Urinary bladder (tissue), 4 donors: ENCODE data around the gene WNT11. TPM values are rescaled to one million over a fixed set of nuclear protein-coding genes. Genes with fewer than 3 reads are reported as not detected.

Experiments used
- DNase-seq: peaks from one replicate; pipeline ENCODE4 v3.0.0-alpha.2; 2015; ENCODE audit errors: extremely low spot score
- H3K27ac ChIP-seq: one replicate; pipeline ENCODE4 v1.5.1; 2013; ENCODE audit warnings: low read depth, mild to moderate bottlenecking, moderate library complexity
- H3K36me3 ChIP-seq: one replicate; pipeline ENCODE4 v1.6.1; 2013; ENCODE audit warnings: mild to moderate bottlenecking, moderate library complexity; ENCODE audit not compliant: insufficient read depth
- H3K4me1 ChIP-seq: one replicate; pipeline ENCODE4 v1.6.1; 2013; ENCODE audit warnings: mild to moderate bottlenecking, moderate library complexity; ENCODE audit not compliant: insufficient read depth
- H3K4me3 ChIP-seq: one replicate; pipeline ENCODE4 v1.5.1; 2013; ENCODE audit warnings: low read depth, low read length
- WGBS: extraction: QIAGEN DNeasy Blood & Tissue Kit; methylation state at CpG from one replicate; pipeline ENCODE4 v1.1.7; 2013; 5-methylcytosine and 5-hydroxymethylcytosine counted together
- polyA plus RNA-seq: library from polyadenylated mRNA; stranded (reverse); fragments of 200-250 nt; gene quantifications from one replicate; pipeline ENCODE4 v1.2.3, GENCODE V29; 2013
- total RNA-seq: library from RNA; depleted of rRNA; stranded (reverse); fragments of >200 nt; gene quantifications from one replicate; pipeline ENCODE4 v1.2.3, GENCODE V29; 2014
- donor health status: healthy with polysubstance abuse.
- donor health status: healthy.

Gene WNT11
- total RNA-seq (6.3 TPM), polyA plus RNA-seq (18.9 TPM)

DNA sequence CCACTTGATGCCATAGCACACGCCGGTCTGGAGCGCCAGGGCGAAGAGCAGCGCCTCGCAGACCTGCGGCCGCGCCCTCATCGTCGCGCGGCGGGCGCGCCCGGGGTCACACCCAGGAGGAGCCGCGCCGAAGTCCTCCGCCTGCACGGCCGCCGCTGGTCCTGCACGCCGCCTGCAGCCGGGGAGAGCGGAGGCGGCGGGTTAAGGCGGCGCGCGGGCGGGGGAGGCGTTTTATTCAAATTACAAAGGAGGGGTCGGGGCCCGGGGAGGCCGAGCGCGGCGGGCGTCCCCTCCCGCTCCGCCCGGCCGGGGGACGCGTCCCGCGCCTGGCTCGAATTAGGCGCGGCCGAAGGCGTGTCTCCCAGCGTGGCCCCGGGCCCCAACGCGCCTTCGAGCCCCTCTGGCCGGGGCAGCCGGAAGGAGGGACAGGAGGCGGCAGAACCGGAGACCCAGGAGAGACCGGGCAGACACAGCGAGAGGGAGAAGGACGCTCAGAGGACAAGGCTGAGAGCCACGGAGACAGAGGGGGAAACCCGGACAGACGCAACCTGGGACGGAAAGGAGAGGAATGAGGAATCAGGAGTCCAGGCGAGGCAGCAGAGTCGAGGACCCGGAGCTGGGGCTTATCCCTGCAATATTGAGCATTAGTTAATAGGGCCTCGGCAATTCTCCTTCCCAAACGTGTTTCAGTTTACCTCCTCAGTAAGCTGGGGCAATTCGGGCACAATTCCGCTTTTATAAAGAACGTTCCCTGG is at the start of gene WNT11:
Gene WNT11 (minus strand): TSS at position 176 of the 755 bp plus-strand sequence. CDS start 95 bp downstream, at position 81.
- Histone ChIP-seq H3K4me1 (no peaks in the 10 kb centered on the region), H3K27ac (no peak within 1 kb of the TSS), H3K4me3 (peak within 1 kb of the TSS; percentile 58), H3K36me3 (no peaks in the 10 kb centered on the region)
- DNase-seq, result no peak
- under 1% methylated on average over 80 of the region's 80 CpGs for WGBS

DNA sequence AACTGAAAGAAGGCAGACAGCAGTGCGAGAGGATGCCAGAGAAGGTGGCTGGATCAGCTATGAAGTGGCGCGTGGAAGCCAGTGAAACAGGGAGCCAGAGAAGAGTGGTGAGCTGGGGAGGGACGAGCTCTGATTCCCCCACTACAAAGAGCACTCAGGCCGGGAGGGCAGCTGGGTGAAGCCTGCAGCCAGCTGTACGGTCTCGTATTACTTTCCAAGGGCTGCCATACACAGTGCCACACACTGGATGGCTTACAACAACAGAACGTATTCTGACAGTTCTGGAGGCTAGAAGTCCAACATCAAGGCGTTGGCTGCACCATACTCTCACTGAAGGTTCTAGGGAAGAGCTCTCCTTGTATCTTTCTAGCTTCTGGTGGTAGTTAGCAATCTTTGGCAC is 47.1 kb upstream of the WNT11 start:
- 85% methylated on average over 9 of the region's 9 CpGs for WGBS
- no peaks in the 10 kb centered on the region for H3K36me3 ChIP-seq
- H3K4me3 ChIP-seq, result no peak overlapping the region
- H3K4me1 ChIP-seq, result no peaks in the 10 kb centered on the region
- H3K27ac ChIP-seq, result no peak overlapping the region
- DNase-seq, result no peak

DNA sequence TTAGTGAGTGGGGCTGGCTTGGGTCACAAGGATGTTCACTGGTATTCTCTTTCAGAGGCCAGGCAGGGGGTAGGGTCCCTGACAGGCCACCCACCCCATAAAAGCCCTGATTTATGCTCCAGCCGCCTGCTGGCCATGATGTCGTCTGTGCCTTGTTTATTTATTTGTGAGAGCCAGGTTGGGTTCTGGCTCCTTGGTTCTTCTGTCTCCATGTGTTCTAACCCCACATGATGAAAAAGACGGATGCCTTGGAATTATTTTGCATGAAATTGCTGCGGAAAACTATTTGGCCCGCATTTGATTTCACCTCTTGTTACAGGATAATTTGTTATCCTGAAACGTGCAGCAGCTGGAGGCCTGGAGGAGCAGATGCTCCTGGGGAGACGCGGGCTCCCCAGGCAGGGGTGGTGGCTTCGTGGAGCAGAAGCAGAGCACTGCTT is 46.3 kb upstream of the WNT11 start:
- Histone ChIP-seq H3K4me1 (no peaks in the 10 kb centered on the region), H3K36me3 (no peaks in the 10 kb centered on the region)
- WGBS, result 63% methylated on average over 9 of the region's 9 CpGs

DNA sequence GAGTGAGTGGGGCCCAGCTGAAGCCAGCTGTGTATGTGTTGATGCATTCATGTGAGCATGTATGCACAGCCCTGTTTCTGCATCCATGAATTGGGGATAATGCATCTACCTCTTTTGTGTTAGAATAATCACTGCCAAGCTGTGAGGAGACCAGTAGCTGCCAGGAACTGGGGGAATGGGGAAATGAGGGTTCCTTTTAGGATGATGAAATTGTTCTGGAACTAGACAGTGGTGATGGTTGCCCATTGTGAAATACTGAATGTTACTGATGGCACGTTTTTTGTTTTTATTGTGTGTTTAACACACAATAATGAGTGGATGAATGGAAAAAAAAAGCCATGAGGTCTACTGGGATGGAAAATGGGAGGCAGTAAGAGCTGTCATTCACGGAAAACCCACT is 45.3 kb upstream of the WNT11 start:
- Histone ChIP-seq H3K27ac (no peak overlapping the region), H3K4me3 (no peak overlapping the region), H3K36me3 (no peaks in the 10 kb centered on the region), H3K4me1 (no peaks in the 10 kb centered on the region)
- DNase-seq, result no peak
- WGBS, result 31% methylated on average over 2 of the region's 2 CpGs

More for the DNA sequence above, 46.3 kb upstream of the WNT11 start:
- Histone ChIP-seq H3K4me3 (no peak overlapping the region), H3K27ac (no peak overlapping the region)
- no peak for DNase-seq

DNA sequence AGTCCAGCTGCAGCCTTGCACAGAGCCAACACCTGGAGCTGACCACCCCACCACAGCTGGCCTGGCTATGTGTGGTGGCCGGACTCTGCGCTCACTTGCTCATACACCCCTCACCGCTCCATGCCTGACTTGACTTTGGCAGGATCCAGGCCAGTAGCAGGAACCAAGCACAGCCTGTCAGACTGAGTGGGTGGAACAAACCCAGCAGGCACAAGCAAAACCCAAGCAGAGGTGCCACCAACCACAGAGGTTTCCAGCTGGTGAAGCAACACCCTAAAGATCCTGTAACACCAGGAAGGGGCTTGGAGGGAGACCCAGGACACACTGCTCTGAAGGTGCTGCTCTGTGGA is 44.9 kb upstream of the WNT11 start:
- Histone ChIP-seq H3K36me3 (no peaks in the 10 kb centered on the region), H3K27ac (no peak overlapping the region), H3K4me1 (no peaks in the 10 kb centered on the region), H3K4me3 (no peak overlapping the region)
- WGBS, result 91% methylated on average over 3 of the region's 3 CpGs
- no peak for DNase-seq

DNA sequence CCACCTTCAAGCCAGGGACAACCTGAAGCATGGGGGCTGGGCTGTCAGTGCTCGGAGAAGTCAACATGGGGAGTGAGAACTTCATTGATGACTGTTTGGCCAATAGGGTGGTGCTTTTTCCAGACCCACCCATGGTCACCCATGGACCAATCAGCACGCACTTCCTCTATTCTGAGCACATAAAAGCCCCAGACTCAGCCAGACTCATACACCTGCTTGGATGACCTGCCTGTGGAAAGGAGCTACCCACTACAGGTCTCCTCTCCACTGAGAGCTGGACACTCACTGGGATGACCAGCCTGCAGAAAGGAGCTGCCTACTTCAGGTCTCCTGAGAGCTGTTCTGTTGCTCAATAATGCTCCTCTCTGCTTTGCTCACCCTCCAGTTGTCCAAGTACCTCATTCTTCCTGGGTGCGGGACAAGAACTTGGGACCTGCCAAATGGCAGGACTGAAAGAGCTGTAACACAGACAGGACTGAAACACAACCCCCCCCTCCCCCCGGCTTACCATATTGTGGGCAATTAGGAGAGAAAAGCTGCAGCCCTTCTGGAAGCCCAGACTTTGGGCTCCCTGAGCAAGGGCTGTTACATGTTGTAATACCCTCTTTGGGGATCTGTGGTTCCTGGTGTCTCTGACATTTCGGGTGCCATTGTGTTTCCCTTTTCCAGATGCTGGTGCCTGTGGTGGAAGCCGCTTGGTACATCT is 44.4 kb upstream of the WNT11 start:
- Histone ChIP-seq H3K4me1 (no peaks in the 10 kb centered on the region), H3K36me3 (no peaks in the 10 kb centered on the region), H3K27ac (no peak overlapping the region), H3K4me3 (no peak overlapping the region)
- WGBS, result 92% methylated on average over 6 of the region's 6 CpGs
- no peak for DNase-seq

DNA sequence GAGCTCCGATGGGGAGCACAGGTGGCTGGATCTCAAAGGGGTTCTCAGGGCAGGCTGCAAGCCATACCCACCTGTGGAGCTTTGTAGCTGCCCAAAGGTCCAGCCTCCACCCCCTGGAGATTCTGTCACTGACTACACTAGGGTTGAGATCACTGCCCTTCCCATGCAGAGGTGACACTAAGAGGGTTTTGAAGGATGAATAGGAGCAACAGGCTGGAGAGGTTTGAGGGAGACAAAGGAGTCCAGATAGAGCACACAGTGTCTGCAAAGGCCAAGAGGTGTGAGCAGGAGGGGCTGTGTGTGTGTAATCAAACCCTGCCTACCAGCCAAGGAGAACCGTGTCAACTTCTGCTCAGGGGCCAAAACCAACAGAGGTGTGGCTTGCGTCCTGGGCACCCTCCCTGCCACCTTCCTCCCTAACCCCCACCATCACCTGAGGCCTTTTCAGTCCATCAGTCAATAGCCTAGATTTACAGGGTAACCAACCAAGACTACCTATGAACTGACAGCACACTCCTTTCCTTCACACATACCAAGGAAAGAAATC is 43.0 kb upstream of the WNT11 start:
- no peaks in the 10 kb centered on the region for H3K4me1 ChIP-seq
- no peak overlapping the region for H3K4me3 ChIP-seq
- no peaks in the 10 kb centered on the region for H3K36me3 ChIP-seq
- no peak for DNase-seq
- no peak overlapping the region for H3K27ac ChIP-seq
- 79% methylated on average over 3 of the region's 3 CpGs for whole genome bisulfite sequencing

DNA sequence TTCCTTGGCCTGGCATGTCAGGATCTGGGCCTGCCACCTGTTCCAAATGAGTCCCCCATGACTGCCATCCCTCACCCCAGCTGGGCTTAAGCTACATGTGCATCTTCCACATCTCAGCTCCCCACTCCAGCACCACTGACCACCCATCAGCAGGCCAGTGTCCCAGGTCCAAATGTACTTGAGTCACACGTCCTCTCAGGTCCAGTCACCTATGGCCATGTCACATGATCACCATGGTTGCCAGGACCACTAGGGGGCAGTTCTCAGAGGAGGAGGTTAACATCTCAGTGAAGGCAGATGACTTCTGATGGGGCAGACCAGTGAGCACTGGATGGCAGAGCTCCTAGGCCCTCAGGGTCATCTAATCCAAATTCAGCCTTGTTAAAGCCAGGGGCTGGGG is 41.9 kb upstream of the WNT11 start:
- Histone ChIP-seq H3K36me3 (no peaks in the 10 kb centered on the region), H3K27ac (no peak overlapping the region), H3K4me3 (no peak overlapping the region), H3K4me1 (no peaks in the 10 kb centered on the region)
- 73% methylated on average over 1 of the region's 1 CpG for WGBS
- no peak for DNase-seq

DNA sequence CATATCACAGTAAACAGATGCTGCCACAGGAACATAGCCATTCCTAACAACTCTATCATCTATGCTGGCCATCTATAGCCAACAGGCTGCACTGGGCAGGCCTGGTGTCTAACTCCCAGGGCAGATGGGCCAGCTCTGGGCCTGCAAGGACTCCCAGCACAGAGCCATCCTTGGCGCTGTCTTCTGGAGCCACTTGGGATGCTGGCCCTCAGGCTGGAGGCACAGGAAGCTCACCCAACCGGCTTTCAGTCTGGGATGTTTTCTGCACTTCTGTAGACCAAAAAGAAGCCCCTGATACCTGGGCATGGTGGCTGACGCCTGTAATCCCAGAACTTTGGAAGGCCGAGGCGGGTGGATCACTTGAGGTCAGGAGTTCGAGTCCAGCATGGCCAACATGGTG is 40.8 kb upstream of the WNT11 start:
- Histone ChIP-seq H3K27ac (no peak overlapping the region), H3K4me1 (no peaks in the 10 kb centered on the region), H3K36me3 (no peaks in the 10 kb centered on the region), H3K4me3 (no peak overlapping the region)
- no peak for DNase-seq
- 95% methylated on average over 6 of the region's 6 CpGs for WGBS

DNA sequence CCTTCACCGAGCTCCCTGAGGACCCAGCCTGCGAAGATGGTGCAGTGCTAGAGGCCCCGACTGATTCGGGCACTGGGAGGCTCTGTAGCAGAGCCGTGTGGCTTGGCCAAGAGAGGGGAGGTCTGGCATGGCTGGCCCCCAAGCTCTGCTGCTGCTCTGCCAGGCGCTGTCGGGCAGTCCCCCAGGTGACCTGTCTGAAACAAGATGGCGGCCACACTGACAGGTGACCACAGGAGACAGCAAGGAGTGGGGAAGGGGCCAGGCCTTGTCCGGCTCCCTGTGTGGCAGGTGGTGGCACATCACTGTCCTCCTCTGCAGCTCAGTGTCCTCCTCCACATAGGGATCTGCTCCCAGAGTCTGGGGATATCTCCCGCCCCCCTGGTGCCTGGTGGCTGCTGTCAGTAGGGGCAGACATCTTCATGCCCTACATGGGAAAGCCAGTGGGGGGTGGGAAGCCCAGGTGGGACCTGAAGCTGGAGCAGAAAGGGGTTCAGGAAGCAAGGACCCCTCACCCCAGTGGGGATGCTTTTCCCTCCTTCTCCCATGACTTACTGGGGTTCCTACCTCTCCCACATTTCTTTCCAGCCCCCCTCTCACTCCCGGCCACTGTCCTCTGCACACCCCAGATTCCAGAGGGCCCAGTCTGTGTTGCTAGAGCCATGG is 40.1 kb upstream of the WNT11 start:
- DNase-seq, result no peak
- H3K4me3 ChIP-seq, result no peak overlapping the region
- no peaks in the 10 kb centered on the region for H3K4me1 ChIP-seq
- 95% methylated on average over 11 of the region's 11 CpGs for WGBS
- no peak overlapping the region for H3K27ac ChIP-seq
- H3K36me3 ChIP-seq, result no peaks in the 10 kb centered on the region

DNA sequence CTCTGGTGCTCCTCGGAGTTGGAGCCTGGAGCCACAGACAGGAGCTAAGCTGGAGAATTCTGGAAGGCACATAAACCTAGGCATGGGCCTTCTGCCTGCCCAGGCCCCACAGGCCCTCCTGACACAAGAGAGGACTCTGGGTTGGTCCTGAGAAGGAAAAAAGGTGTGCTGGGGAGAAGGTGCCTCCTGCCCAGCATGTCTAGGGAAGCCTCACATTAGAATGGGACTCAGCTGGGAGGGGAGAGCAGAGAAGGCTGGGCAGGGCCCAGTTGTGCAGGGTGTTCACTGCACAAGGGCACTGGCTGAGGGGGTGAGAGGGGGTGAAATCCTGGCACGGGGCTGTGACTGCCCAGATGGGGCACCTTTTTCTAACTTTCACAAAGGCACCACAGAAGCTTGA is 39.4 kb upstream of the WNT11 start:
- H3K4me1 ChIP-seq, result no peaks in the 10 kb centered on the region
- H3K4me3 ChIP-seq, result no peak overlapping the region
- H3K36me3 ChIP-seq, result no peaks in the 10 kb centered on the region
- 83% methylated on average over 2 of the region's 2 CpGs for WGBS
- no peak for DNase-seq
- H3K27ac ChIP-seq, result no peak overlapping the region

DNA sequence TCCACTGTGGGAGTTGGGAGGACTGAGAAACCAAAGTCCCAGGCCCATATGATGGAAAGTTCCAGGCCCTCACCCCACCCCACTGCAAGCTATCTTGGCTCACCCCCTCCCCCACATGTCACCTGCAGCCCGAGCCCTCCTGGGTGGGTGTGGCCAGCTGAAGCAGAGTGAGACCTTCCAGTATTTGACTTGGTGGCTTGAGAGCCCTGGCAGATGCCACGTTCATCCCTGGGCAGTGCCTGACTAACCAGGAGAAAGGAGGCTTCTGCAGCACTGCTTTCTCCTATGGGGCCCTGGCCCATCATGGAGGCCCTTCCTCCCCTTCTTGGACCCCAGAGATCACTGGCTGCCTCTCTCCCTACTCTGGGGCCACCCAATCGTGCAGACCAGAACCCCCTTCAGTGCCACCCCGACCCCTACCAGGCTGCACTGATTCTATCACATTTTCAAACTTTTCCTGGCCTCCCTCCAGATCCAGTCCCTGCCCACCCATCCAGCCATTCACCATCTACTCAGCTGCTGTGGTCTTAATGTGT is 38.1 kb upstream of the WNT11 start:
- no peaks in the 10 kb centered on the region for H3K4me1 ChIP-seq
- no peak overlapping the region for H3K4me3 ChIP-seq
- no peaks in the 10 kb centered on the region for H3K36me3 ChIP-seq
- H3K27ac ChIP-seq, result no peak overlapping the region
- WGBS, result 84% methylated on average over 4 of the region's 4 CpGs
- no peak for DNase-seq

DNA sequence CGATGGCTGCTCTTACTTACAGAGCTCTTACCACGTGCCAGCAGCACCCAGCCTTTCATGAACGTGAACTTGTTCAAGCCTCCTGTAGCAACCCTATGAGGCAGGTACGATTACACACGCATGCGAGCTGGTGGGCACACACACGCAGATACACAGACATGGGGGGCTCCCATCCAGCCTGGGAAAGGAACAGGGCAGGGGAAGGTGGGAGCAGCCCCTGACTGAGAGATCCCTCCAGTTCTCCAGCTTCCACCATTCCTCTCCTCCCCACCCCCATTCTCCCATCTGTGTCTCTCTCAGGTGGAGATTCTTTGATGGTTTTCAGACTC is 37.6 kb upstream of the WNT11 start:
- H3K36me3 ChIP-seq, result no peaks in the 10 kb centered on the region
- no peak overlapping the region for H3K4me3 ChIP-seq
- H3K27ac ChIP-seq, result no peak overlapping the region
- DNase-seq, result no peak
- WGBS, result 80% methylated on average over 7 of the region's 7 CpGs
- H3K4me1 ChIP-seq, result no peaks in the 10 kb centered on the region
